ENCODE data around the gene ANKRD13C.
A peak's percentile ranks its signal among the peaks of the same experiment; 100 is the strongest.
"Not testable (repeated sequence)": the region's sequence is repeated elsewhere in the genome, so short reads cannot be mapped to it uniquely, and the experiment has no call there.

Gene ANKRD13C, protein sequence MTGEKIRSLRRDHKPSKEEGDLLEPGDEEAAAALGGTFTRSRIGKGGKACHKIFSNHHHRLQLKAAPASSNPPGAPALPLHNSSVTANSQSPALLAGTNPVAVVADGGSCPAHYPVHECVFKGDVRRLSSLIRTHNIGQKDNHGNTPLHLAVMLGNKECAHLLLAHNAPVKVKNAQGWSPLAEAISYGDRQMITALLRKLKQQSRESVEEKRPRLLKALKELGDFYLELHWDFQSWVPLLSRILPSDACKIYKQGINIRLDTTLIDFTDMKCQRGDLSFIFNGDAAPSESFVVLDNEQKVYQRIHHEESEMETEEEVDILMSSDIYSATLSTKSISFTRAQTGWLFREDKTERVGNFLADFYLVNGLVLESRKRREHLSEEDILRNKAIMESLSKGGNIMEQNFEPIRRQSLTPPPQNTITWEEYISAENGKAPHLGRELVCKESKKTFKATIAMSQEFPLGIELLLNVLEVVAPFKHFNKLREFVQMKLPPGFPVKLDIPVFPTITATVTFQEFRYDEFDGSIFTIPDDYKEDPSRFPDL
- total RNA-seq, result 18.1 to 63.7 (median 44.5) reads per million in 17 experiments

DNA sequence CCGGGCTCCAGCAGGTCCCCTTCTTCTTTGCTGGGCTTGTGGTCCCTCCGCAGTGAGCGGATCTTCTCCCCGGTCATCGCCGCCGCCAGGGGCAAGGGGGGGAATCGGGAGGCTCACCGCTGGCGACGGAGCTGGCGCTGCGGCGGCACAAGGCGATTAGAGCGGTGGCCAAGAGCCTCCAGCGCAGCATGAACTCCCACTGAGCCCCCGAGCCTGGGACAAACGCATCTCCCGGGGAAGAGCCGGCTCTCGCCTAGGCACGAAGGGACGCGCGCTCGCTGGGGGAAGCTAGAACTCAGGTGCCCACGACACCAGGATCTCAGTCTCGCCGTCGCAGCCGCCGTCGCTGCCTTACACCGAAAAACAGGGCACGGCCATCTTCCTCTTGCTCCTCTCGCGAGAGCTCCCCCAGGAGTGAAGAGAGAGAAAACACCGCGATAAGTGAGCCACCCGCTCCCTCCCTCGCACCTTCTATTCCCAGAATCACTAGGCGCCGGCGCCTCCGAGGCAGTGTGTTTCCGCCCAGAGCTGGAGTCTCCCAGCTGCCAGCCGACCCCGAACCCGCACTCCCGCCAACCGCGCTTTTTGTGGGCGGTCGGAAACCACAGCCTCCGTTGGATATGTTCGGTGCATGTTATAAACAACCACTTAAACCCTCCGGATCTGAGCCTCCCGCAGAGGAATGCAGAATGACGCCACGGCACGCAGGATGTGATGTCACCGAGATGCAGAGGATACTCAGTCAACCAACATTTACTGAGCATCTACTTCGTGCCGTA lies at the start of gene ANKRD13C:
Gene ANKRD13C (minus strand): TSS at position 391 of the 779 bp plus-strand sequence. CDS start 314 bp downstream, at position 77.
- DNase-seq, result peak; percentile 93 to 98 (median 96)

DNA sequence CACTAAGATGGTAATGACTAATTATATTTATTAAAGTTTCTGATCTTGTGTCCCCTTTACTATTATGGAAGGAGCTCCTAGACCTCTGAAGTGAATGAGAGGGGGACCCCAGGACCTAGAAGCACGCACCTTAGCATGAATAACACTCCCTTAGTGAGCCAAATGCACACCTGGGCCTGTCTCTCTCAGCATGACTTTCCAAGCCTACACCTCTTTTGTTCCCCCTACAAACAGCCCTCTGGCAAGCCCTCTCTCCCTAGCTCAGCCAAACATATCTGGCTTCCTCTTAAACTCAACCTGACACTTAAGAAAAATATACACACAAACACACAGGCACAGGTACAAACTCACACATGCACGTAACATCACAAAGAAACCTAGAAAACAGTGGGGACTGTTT lies 49.2 kb upstream of the ANKRD13C start:
- DNase-seq, result no peak

DNA sequence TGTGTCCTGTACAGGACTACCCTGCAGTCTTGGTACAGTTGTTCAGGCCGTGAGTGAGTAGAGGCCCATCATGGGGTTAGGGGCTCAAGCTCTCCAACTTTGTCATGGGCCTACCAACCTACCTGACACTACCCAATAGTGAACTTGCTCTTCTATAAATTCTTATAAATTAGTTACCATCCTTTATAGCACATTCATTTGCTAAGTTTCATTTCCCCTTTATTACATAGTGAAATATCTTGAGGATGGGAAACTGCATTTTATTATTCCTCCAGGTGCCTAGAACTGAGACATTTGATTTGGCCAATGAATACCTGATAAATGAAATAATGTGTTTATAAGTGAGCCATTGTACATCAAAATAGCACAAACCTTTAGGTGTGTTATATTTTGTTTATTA lies 47.5 kb upstream of the ANKRD13C start:
- no peak for DNase-seq

DNA sequence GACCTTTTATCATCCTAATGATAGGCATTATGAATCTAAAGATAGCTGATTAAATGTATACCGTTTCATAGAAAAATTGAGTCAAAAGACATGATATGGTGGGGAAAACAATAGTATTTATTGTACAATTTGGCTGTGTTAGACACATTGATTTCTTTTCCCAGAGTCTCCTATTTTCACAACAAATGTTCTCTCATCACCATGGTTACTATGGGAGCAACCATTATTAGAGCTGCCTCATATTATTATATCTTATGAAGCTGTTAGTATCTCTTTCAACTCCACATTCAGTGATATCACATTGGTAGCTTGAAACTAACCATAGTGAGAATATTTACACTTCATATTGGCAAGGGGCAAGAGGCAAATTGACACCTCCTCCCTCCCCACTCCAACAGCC lies 45.8 kb upstream of the ANKRD13C start:
- DNase-seq, result no peak

DNA sequence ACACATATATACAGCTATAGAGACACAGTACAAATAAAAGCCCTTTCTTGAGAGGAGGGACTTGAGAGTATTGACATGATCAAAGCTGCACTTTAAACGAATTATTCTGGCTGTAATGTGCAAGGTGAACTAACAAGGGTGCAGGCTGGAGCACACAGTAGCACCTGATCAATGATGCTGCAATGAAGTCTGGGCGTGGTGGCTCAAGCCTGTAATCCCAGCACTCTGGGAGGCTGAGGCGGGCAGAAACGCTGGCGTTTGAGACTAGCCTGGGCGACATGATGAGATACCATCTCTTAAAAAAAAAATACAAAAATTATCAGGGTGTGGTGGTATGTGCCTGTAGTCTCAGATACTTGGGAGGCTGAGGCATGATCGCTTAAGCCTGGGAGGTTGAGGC lies 42.5 kb upstream of the ANKRD13C start:
- no peak for DNase-seq

DNA sequence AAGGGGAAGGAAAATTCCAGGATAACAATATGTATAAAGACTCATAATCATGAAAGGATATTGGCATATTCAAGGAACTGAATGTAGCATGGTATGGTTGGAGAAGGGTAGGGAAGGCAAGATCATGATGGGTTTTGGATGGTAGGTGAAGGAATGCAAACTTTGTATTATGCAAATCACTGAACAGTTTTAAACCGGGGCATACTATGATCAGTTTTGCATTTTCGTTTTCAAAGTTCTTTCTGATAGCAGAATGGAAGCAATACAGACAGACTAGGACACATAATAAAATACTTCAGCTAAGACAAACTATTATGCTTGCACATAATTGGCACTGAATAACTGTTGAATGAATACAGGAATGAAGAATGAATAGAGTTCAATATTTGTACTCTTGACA lies 42.1 kb upstream of the ANKRD13C start:
- no peak for DNase-seq

DNA sequence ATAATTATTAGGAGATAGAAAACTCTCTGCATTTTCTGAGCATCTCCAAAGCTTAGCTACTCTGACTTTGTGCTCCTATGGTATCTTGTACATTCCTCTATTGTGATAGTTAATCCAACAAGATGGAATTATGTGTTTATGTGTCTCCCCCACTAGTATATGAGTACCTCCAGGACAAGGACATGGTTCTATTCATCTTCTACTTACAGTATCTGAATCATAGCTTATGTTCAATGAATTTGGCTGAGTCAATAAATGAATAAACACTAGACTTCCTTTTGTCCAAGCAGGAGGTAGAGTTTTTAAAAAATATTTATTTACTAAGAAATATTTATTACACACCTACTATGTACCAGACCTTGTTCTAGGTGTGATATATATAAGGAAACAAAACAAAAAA lies 38.1 kb upstream of the ANKRD13C start:
- DNase-seq, result no peak

DNA sequence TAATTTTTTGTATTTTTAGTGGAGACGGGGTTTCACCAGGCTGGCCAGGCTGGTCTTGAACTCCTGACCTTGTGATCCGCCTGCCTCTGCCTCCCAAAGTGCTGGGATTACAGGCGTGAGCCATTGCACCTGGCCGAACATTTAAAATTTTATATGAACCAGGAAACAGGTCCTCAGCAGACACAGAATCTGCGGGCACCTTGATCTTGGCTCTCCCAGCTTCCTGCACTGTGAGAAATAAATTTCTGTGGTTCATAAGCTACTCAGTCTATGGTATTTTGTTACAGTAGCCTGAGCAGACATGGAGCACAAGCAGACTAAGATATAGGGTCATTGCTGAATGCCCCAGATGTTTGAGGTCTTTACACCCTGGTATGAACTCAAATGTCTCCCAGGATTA lies 33.0 kb upstream of the ANKRD13C start:
- DNase-seq, result no peak

DNA sequence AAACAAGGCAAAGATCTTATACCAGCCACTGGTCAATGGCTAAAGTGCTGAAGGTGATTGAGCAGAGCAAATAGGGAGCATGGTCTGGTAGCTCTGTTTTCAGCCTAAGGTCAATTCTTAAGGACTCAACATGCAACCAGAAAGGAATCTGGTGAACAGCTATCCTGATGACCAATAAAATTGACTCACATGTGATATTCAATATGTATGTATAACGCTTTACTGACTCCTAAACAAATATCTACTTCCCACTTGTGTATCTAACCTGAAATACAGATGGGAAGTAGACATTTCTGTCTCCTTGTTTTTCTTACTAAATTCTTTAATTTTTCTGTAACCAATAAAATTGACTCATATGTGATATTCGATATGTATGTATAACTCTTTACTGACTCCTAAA lies 31.6 kb upstream of the ANKRD13C start:
- DNase-seq, result no peak

DNA sequence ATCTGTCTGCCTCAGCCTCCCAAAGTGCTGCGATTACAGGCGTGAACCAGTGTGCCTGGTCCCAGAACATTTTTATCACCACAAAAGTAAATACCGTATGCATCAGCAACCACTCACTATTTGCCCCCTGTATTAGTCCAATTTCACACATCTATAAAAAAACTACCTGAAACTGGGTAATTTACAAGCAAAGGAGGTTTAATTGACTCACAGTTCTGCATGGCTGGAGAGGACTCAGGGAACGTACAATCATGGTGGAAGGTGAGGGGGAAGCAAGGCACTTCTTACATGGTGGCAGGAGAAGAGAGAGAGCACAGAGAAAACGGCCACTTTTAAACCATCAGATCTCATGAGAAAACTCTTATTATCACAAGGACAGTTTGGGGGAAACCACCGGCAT lies 31.0 kb upstream of the ANKRD13C start:
- no peak for DNase-seq

DNA sequence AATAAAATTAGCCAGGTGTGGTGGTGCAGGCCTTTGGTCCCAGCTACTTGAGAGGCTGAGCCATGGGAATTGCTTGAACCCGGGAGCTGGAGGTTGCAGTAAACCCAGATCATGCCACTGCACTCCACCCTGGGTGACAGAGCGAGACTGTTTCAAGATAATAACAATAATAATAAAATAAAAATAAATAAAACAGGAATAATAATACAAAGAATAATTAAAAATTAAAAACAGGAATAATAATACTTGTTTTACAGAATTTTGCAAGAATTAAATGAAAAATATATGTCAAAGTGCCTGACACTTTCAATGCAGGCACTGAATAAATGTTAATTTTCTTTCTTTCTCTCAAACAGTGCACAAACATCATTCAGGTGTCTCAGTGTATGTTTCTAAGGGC lies 30.0 kb upstream of the ANKRD13C start:
- no peak for DNase-seq

DNA sequence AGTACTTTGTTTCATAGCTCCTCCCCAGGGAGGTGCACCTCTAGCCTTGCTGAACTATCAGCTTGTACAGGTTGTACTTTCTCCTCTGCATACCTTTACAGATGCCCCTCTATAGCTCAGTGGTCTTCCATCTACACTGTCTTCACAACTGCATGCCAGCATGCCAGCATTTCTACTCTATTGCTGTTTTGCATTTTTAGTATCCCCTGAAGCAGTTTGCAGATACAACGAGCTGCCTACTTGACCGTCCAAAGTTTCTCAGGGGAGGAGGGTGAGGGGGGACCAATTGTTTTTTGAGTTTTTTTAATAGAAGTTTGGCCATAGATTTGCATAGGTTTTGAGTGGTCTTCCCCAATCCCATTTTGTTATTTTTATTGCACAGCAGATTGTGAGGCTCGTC lies 29.0 kb upstream of the ANKRD13C start:
- no peak for DNase-seq

DNA sequence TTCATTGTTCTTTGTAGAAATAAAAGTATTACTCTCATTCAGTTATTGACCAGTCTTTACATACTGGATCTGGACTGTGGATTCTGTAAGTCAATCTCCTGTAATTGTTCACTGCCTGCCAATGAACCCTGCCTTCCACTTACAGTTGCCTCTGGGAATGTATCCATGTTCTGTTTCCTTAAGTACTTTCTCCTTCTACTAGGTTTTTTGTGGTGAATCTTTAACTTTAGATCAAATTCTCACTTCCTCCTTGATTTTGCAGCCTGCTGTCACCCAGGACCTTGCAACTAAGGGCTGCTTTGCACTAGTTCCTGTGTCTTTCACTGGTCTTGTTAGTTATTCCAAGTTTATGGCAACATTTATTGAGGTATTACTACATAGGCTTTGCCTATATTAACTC lies 28.2 kb upstream of the ANKRD13C start:
- peak in 3 of 4 experiments; percentile 4 to 34 (median 20) for DNase-seq

DNA sequence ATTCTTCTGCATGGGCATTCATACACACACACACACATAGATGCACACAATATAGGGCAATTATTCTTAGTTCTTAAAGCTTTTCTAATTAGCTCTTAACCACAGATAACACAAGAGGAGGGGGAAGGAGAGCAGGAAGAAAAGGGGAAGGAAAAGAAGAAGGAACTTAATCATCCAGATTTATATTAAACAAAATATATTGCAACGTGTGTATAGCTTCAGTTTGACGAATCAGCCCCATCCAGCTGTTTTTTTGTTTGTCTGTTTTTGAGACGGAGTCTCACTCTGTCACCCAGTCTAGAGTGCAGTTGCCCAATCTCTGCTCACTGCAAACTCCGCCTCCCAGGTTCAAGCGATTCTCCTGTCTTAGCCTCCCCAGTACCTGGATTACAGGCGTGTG lies 21.7 kb upstream of the ANKRD13C start:
- no peak for DNase-seq

DNA sequence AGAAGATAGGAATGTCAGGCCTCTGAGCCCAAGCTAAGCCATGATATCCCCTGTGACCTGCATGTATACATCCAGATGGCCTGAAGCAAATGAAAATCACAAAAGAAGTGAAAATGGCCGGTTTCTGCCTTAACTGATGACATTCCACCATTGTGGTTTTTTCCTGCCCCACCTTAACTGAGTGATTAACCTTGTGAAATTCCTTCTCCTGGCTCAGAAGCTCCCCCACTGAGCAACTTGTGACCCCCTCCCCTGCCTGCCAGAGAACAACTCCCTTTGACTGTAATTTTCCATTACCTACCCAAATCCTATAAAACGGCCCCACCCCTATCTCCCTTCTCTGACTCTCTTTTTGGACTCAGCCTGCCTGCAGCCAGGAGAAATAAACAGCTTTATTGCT lies 19.1 kb upstream of the ANKRD13C start:
- DNase-seq, result not testable (repeated sequence)

DNA sequence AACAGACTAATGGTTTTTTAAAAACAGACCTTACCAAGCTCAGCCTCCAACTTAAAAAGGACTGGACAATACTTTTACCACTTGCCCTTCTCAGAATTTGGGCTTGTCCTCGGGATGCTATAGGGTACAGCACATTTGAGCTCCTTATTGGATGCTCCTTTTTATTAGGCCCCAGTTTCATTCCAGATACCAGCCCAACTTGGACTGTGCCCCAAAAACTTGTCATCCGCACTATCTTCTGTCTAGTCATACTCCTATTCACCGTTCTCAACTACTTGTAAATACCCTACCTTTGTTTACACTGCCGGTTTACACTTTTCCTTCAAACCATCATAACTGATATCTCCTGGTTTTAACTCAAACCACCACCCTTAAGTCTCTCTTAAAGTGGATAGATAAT lies 17.9 kb upstream of the ANKRD13C start:
- no peak for DNase-seq

DNA sequence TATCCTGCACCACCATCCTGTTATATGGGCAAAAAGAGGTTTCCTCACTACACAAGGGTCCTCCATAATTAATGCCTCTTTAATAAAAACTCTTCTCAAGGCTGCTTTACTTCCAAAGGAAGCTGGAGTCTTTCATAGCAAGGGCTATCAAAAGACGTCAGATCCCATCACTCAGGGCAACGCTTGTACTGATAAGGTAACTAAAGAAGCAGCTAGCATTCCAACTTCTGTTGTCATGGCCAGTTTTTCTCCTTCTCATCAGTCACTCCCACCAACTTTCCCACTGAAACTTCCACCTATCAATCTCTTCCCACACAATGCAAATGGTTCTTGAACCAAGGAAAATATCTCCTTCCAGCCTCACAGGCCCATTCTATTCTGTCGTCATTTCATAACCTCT lies 17.1 kb upstream of the ANKRD13C start:
- not testable (repeated sequence) for DNase-seq

DNA sequence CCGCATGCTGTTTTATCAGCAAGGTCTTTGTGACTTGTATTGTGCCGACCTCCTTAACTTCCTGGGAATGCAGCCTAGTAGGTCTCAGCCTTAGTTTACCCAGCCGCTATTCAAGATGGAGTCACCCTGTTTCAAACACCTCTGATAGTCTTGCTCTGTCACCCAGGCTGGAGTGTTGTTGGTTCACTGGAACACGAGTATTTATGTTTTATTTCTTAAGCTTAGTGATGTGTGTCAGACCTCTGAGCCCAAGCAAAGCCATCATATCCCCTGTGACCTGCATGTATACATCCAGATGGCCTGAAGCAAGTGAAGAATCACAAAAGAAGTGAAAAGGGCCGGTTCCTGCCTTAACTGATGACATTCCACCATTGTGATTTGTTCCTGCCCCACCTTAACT lies 12.9 kb upstream of the ANKRD13C start:
- not testable (repeated sequence) for DNase-seq

DNA sequence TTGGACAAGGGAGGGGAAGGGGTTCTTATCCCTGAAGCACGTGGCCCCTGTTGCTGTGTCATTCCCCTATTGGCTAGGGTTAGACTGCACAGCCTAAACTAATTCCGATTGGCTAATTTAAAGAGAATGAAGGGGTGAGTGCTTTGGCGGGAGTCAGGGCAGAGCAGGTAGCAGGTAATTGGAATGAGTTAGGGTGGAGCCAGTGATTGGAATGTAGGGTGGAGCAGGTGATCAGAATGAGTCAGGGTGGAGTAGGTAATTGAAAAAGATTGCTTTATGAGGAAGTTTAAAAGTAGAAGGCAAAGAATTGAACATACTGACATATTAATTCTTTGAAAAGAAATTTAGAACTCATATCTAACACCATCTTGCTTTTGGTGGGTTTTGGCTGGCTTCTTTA lies 12.5 kb upstream of the ANKRD13C start:
- not testable (repeated sequence) for DNase-seq

DNA sequence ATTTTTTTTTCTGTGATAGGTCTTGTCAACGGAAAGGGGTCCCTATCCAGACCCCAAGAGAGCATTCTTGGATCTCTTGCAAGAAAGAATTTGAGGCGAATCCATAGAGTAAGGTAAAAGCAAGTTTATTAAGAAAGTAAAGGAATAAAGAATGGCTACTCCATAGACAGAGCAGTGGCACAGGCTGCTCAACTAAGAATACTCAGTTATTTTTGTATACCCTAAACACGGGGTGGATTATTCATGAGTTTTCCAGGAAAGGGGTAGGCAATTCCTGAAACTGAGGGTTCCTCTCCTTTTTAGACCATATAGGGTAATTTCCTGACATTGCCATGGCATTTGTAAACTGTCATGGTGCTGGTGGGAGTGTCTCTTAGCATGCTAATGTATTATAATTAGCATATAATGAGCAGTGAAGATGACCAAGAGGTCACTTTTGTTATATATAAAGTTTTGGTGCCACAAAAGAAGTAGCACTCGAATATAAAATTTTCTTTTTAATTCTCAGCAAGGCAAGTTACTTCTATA lies 12.0 kb upstream of the ANKRD13C start:
- not testable (repeated sequence) for DNase-seq

DNA sequence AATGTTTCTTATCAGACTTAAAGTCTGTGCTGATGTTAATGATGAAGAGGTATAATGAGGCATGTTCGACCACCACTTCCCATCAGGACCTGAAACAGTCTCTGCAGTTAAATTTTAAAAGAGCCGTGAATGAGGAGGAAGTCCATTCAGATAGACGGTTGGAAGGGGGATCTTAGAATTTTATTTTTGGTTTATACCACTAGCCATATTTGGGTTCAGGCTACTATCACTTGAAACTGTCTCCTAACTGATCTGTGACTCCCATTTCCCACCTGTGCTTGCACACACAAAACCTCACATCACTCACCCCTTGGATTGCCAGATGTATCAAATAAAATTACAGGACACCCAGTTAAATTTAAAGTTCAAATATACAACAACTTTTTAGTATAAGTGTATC lies 9.9 kb upstream of the ANKRD13C start:
- DNase-seq, result no peak

DNA sequence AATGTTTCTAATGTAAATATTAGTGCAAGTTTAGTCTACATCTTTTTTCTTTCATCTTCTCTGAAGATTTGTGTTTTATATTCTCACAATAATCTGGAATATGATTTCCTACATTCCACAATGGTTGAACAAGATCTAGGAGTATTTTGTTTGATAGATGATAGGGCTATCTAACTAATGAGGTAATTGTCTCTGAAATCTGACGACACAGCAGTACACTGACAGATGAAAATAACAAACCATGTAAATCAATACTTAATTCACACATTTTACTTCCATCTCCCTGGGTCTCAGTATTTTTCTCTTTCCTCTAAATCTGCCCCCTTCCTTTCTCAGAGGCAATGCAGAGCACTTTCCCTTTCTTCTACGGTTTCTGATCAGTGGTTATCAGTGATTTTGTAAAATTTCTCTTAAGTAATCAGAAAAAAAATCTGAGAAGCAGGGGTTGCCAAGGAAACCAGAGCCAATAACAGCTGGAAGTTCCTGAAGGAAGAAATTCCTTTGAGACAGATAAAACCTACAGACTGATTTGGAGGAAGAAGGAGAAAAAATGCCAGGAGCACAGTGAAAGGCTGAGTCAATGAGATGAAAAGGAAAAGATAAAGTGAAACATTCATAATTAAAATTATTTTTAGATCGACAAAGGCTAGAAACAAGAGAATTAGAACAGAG lies 7.3 kb upstream of the ANKRD13C start:
- no peak for DNase-seq

DNA sequence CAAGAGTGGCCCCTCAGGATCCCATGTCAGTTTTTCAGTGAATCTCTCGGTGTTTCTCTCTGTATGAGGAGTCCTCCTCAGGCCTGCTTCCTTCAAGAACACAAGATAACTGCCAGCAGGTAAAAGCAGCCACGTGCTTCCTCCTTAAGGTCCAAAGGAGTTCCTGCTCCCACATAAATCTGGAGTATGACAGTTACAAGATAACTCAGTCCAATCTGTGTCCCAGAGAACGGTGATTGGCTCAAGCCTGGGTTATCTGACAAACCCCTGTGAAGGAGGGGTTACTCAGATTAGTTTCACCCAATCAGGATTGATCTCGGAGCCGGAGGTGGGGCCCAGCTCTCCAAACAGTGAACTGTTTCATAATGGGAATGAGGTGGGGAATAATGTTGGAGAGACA lies 5.8 kb upstream of the ANKRD13C start:
- DNase-seq, result no peak

Measured in suppressor macrophage (primary cell).